ENCODE measurements around the gene DMD. TPM values are rescaled to one million over a fixed set of nuclear protein-coding genes. Genes with fewer than 3 reads are reported as not detected.

Gene DMD
- total and polyA plus RNA-seq, 2 donors from 2014 or later: 4.2 to 17.9 TPM

- FAIRE-seq (no peak), DNase-seq (no peak)
- no peak for TF ChIP-seq CTCF (IDR thresholded peaks at IDR 0.05; ENCODE audit: borderline replicate concordance, extremely low read depth, insufficient read depth)
- no peaks in the 10 kb centered on the region for H3K27me3 ChIP-seq (ENCODE audit: control insufficient read depth, insufficient read depth, low read length)
- H3K4me3 ChIP-seq (ENCODE audit: low read length in 3 of 3): no peak overlapping the region
- intact Hi-C loops (cut with DNase I): no loop called here
- H3K9ac ChIP-seq (ENCODE audit: low read length in 3 of 3): no peak overlapping the region
- no peaks in the 10 kb centered on the region for H3K36me3 ChIP-seq (ENCODE audit: control insufficient read depth in 2 of 3, insufficient read depth in 3 of 3, low read length in 3 of 3)
- H3K9me3 ChIP-seq (ENCODE audit: control insufficient read depth in 2 of 3, insufficient read depth in 1 of 3, low read length in 3 of 3): no peaks in the 10 kb centered on the region
- H3K27ac ChIP-seq (ENCODE audit: low read depth in 2 of 2, low read length in 2 of 2): no peak overlapping the region
- no peaks in the 10 kb centered on the region for H3K4me1 ChIP-seq (ENCODE audit: control insufficient read depth in 2 of 3, insufficient read depth in 2 of 3, low read depth in 1 of 3, low read length in 3 of 3)
These were observed 2021.0 kb downstream of the DMD start for GRCh38 chrX:31190221-31190975.

- Histone ChIP-seq H3K9ac (ENCODE audit: low read length in 3 of 3) (no peak overlapping the region), H3K27me3 (ENCODE audit: control insufficient read depth, insufficient read depth, low read length) (no peaks in the 10 kb centered on the region), H3K27ac (ENCODE audit: low read depth in 2 of 2, low read length in 2 of 2) (no peak overlapping the region), H3K4me3 (ENCODE audit: low read length in 3 of 3) (no peak overlapping the region), H3K36me3 (ENCODE audit: control insufficient read depth in 2 of 3, insufficient read depth in 3 of 3, low read length in 3 of 3) (no peaks in the 10 kb centered on the region), H3K4me1 (ENCODE audit: control insufficient read depth in 2 of 3, insufficient read depth in 2 of 3, low read depth in 1 of 3, low read length in 3 of 3) (no peaks in the 10 kb centered on the region), H3K9me3 (ENCODE audit: control insufficient read depth in 2 of 3, insufficient read depth in 1 of 3, low read length in 3 of 3) (no peaks in the 10 kb centered on the region)
- FAIRE-seq (no peak), DNase-seq (no peak)
- no peak for TF ChIP-seq CTCF (IDR thresholded peaks at IDR 0.05; ENCODE audit: borderline replicate concordance, extremely low read depth, insufficient read depth)
- intact Hi-C loops (cut with DNase I): no loop called here
These were observed 2024.5 kb downstream of the DMD start for GRCh38 chrX:31186693-31187338.

- no peak for TF ChIP-seq CTCF (IDR thresholded peaks at IDR 0.05; ENCODE audit: borderline replicate concordance, extremely low read depth, insufficient read depth)
- intact Hi-C loops (cut with DNase I): no loop called here
These were observed 2025.5 kb downstream of the DMD start for GRCh38 chrX:31185884-31186283.

More at GRCh38 chrX:31185884-31186283, 2025.5 kb downstream of the DMD start:
- Histone ChIP-seq H3K36me3 (ENCODE audit: control insufficient read depth in 2 of 3, insufficient read depth in 3 of 3, low read length in 3 of 3) (no peaks in the 10 kb centered on the region), H3K9me3 (ENCODE audit: control insufficient read depth in 2 of 3, insufficient read depth in 1 of 3, low read length in 3 of 3) (no peaks in the 10 kb centered on the region), H3K27me3 (ENCODE audit: control insufficient read depth, insufficient read depth, low read length) (no peaks in the 10 kb centered on the region), H3K4me1 (ENCODE audit: control insufficient read depth in 2 of 3, insufficient read depth in 2 of 3, low read depth in 1 of 3, low read length in 3 of 3) (no peaks in the 10 kb centered on the region), H3K9ac (ENCODE audit: low read length in 3 of 3) (no peak overlapping the region), H3K4me3 (ENCODE audit: low read length in 3 of 3) (no peak overlapping the region), H3K27ac (ENCODE audit: low read depth in 2 of 2, low read length in 2 of 2) (no peak overlapping the region)
- FAIRE-seq (no peak), DNase-seq (no peak)

Measured in kidney (tissue), 14 donors.